CD14-positive monocyte (primary cell): ENCODE data around the gene MRRF. TPM values are rescaled to one million over a fixed set of nuclear protein-coding genes. Genes with fewer than 3 reads are reported as not detected.
A peak's percentile ranks its signal among the peaks of the same experiment; 100 is the strongest.

Source experiments
- DNase-seq, 3 donors: peaks; one replicate each; pipeline ENCODE4 v3.0.0-alpha.2; 2011 to 2022
- H2AFZ ChIP-seq: 2 replicates; pipeline ENCODE4 v1.6.0; 2012; ENCODE audit warnings: mild to moderate bottlenecking, low read depth, low read length, inconsistent platforms; ENCODE audit not compliant: insufficient read depth, poor library complexity, severe bottlenecking
- H3K27ac ChIP-seq, 2 donors: 1 replicate in 1 of 2; 2 replicates in 1 of 2; pipeline ENCODE4 v1.5.1; 2012 to 2013; ENCODE audit warnings: low read length in 2 of 2, control low read depth in 1 of 2, inconsistent platforms in 1 of 2, low read depth in 1 of 2, mild to moderate bottlenecking in 1 of 2
- H3K27me3 ChIP-seq, 2 donors: one replicate each; pipeline versions ENCODE4 v1.6.0 to v1.6.1; 2011 to 2013; ENCODE audit warnings: low read length in 2 of 2; ENCODE audit not compliant: control insufficient read depth in 2 of 2, insufficient read depth in 2 of 2
- H3K36me3 ChIP-seq, 2 donors: replicated peaks in 1 of 2; 1 replicate in 1 of 2; 2 replicates in 1 of 2; pipeline versions ENCODE4 v1.5.1 to v1.6.1; 2012 to 2013; ENCODE audit warnings: low read length in 2 of 2, control low read depth in 1 of 2, inconsistent platforms in 1 of 2, mild to moderate bottlenecking in 1 of 2; ENCODE audit not compliant: insufficient read depth in 2 of 2, control insufficient read depth in 1 of 2
- H3K4me1 ChIP-seq, 2 donors: 1 replicate in 1 of 2; 2 replicates in 1 of 2; pipeline versions ENCODE4 v1.5.1 to v1.6.1; 2012 to 2013; ENCODE audit warnings: low read length in 2 of 2, control low read depth in 1 of 2, inconsistent platforms in 1 of 2, mild to moderate bottlenecking in 1 of 2, moderate library complexity in 1 of 2; ENCODE audit not compliant: insufficient read depth in 2 of 2, control insufficient read depth in 1 of 2
- H3K4me2 ChIP-seq: replicated peaks from 2 replicates; pipeline ENCODE3; 2012; ENCODE audit warnings: low read length, moderate library complexity, mild to moderate bottlenecking; ENCODE audit not compliant: poor library complexity, severe bottlenecking; ENCODE audit errors: extremely low read depth
- H3K4me3 ChIP-seq, 3 experiments: fragments of 200-600 bp in 1 of 3; sonication (generic) in 1 of 3; replicated peaks in 1 of 3; 1 replicate in 2 of 3; 2 replicates in 1 of 3; pipeline ENCODE4 v1.5.1; 2011 to 2013; ENCODE audit warnings: low read length in 3 of 3, mild to moderate bottlenecking in 3 of 3, control low read depth in 2 of 3, low read depth in 2 of 3, inconsistent platforms in 1 of 3, moderate library complexity in 1 of 3
- H3K79me2 ChIP-seq: 2 replicates; pipeline ENCODE4 v1.6.0; 2012; ENCODE audit warnings: mild to moderate bottlenecking, control low read depth, inconsistent platforms, low read length, moderate library complexity; ENCODE audit not compliant: insufficient read depth
- H3K9ac ChIP-seq: 2 replicates; pipeline ENCODE4 v1.6.0; 2017; ENCODE audit warnings: low read length, mild to moderate bottlenecking; ENCODE audit not compliant: insufficient read depth, poor library complexity, severe bottlenecking
- H3K9me3 ChIP-seq, 2 donors: replicated peaks in 1 of 2; 1 replicate in 1 of 2; 2 replicates in 1 of 2; pipeline versions ENCODE4 v1.5.1 to v1.6.1; 2012 to 2013; ENCODE audit warnings: low read length in 2 of 2, control low read depth in 1 of 2; ENCODE audit not compliant: control insufficient read depth in 1 of 2, insufficient read depth in 1 of 2
- H4K20me1 ChIP-seq: 2 replicates; pipeline ENCODE4 v1.6.0; 2012; ENCODE audit warnings: mild to moderate bottlenecking, low read length, control low read depth, moderate library complexity; ENCODE audit not compliant: insufficient read depth
- H3K27ac Mint-ChIP-seq, 7 donors: one replicate each; pipeline ENCODE4 v1.8.0; 2020; ENCODE audit warnings: mild to moderate bottlenecking in 7 of 7, mixed read lengths in 7 of 7, moderate library complexity in 6 of 7, inconsistent platforms in 2 of 7
- H3K27me3 Mint-ChIP-seq, 3 donors: one replicate each; pipeline ENCODE4 v1.8.0; 2021 to 2022; ENCODE audit warnings: low read depth in 3 of 3, mild to moderate bottlenecking in 3 of 3, mixed read lengths in 3 of 3, moderate library complexity in 3 of 3, inconsistent platforms in 1 of 3
- H3K36me3 Mint-ChIP-seq, 2 donors: one replicate each; pipeline ENCODE4 v1.8.0; 2020; ENCODE audit warnings: mixed read lengths in 2 of 2, inconsistent platforms in 1 of 2, mild to moderate bottlenecking in 1 of 2
- H3K4me1 Mint-ChIP-seq: one replicate; pipeline ENCODE4 v1.8.0; 2020; ENCODE audit warnings: mild to moderate bottlenecking, mixed read lengths
- H3K4me3 Mint-ChIP-seq, 2 donors: one replicate each; pipeline ENCODE4 v1.8.0; 2020; ENCODE audit warnings: mild to moderate bottlenecking in 2 of 2, mixed read lengths in 2 of 2, moderate library complexity in 1 of 2
- H3K9me3 Mint-ChIP-seq, 7 donors: one replicate each; pipeline ENCODE4 v1.8.0; 2020 to 2022; ENCODE audit warnings: mixed read lengths in 7 of 7, mild to moderate bottlenecking in 6 of 7, moderate library complexity in 6 of 7, inconsistent platforms in 2 of 7
- WGBS: methylation state at CpG from one replicate; pipeline ENCODE4 v1.1.5; 2013; ENCODE audit warnings: missing lambda C conversion rate; ENCODE audit not compliant: insufficient coverage; 5-methylcytosine and 5-hydroxymethylcytosine counted together
- intact Hi-C, 2 donors: fragments of 100-400 bp; cut with micrococcal nuclease; formaldehyde crosslinking; loops; one replicate each; pipeline versions ENCODE4 v1.15.0 to v1.15.1; 2023
- polyA plus RNA-seq, 3 donors: library from polyadenylated mRNA; depleted of rRNA in 1 of 3; unstranded in 2 of 3; stranded (reverse) in 1 of 3; fragments of 300-500 nt in 2 of 3; fragments of >200 nt in 1 of 3; fragmentation: Illumina TruSeq in 2 of 3; gene quantifications; 1 replicate in 2 of 3; 2 replicates in 1 of 3; pipeline ENCODE4 v1.2.3, GENCODE V29; 2012 to 2021
- TF ChIP-seq, protein P1 (sequence below): fragments of 200-600 bp; IDR thresholded peaks from one replicate; pipeline ENCODE4 v1.8.0; 2022; ENCODE audit warnings: antibody characterized with exemption, mild to moderate bottlenecking

The MRRF gene
- polyA plus RNA-seq, 3 donors, result 16.0 to 34.4 (median 16.2) TPM

DNA sequence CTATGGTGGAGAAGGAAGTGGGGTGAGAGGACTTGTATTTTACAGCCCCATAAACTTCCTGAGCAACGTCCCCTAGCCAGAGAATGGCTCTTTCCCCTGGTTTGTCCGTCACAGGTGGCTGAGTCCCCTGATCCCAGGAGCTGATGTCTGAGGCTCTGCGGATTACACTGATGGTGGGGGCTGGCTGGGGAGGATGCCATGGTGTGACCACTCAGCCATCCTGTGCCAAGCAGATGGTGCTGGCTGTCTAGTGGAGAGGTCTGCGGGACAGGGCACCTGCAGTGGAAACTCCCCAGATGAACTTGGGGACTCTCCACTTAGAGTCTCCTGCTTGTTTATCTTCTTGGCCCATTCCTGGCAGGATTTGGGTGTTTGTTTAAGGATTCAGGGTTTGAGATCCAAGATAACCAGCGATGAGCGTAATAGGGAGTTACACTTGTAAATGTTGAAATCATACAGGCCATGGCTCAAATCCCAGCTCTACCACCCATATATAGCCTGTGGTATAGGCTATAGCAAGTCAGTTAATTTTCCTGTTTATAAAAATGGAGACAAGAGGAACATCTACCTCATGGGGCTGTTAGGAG is 101.5 kb downstream of the MRRF start:
- intact Hi-C loops, result no loop called here
- Histone ChIP-seq H3K9ac (no peak overlapping the region), H3K4me3 (no peak overlapping the region), H3K9me3 (no peaks in the 10 kb centered on the region), H3K79me2 (no peaks in the 10 kb centered on the region), H3K4me2 (no peak overlapping the region), H3K36me3 (no peaks in the 10 kb centered on the region), H3K27me3 (no peaks in the 10 kb centered on the region), H3K4me1 (peaks cover 15 to 18% of the 10 kb centered on the region in 2 donors), H4K20me1 (no peaks in the 10 kb centered on the region), H2AFZ (peak overlapping the region; percentile 21), H3K27ac (no peak overlapping the region)
- H3K27me3 Mint-ChIP-seq, result peaks cover 0 to 5% (median 0%) of the 10 kb centered on the region in 3 donors
- H3K4me1 Mint-ChIP-seq, result peaks cover 14% of the 10 kb centered on the region
- 93% methylated on average over 2 of the region's 6 CpGs for WGBS
- DNase-seq, result no peak
- TF ChIP-seq, protein P1, sequence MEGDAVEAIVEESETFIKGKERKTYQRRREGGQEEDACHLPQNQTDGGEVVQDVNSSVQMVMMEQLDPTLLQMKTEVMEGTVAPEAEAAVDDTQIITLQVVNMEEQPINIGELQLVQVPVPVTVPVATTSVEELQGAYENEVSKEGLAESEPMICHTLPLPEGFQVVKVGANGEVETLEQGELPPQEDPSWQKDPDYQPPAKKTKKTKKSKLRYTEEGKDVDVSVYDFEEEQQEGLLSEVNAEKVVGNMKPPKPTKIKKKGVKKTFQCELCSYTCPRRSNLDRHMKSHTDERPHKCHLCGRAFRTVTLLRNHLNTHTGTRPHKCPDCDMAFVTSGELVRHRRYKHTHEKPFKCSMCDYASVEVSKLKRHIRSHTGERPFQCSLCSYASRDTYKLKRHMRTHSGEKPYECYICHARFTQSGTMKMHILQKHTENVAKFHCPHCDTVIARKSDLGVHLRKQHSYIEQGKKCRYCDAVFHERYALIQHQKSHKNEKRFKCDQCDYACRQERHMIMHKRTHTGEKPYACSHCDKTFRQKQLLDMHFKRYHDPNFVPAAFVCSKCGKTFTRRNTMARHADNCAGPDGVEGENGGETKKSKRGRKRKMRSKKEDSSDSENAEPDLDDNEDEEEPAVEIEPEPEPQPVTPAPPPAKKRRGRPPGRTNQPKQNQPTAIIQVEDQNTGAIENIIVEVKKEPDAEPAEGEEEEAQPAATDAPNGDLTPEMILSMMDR, result no peak
- H3K36me3 Mint-ChIP-seq, result no peaks in the 10 kb centered on the region
- H3K9me3 Mint-ChIP-seq, result peaks cover 0 to 4% (median 3%) of the 10 kb centered on the region in 7 donors
- no peak overlapping the region for H3K4me3 Mint-ChIP-seq
- H3K27ac Mint-ChIP-seq, result no peak overlapping the region

DNA sequence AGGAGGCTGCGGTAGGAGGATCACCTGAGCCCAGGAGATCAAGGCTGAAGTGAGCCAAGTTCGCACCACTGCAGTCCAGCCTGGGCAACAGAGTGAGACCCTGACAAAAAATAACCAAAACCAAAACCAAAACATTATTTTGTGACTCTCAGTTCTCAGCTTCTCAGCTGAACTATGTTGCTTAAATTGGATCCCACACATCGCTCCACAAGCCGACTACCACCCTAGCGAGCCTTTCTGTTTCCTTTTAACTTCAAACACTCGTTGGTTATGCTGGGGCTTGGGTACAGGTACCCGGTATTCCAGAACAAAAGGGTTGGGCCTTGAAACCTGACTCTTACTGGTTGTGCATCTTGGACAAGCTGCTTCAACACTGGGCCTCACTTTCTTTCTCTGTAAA is 102.4 kb downstream of the MRRF start:
- Histone ChIP-seq H2AFZ (no peak overlapping the region), H3K27ac (no peak overlapping the region), H3K4me1 (peaks cover 24 to 27% of the 10 kb centered on the region in 2 donors), H3K36me3 (no peaks in the 10 kb centered on the region), H3K4me2 (no peak overlapping the region), H3K9me3 (no peaks in the 10 kb centered on the region), H3K27me3 (no peaks in the 10 kb centered on the region), H4K20me1 (peaks cover 4% of the 10 kb centered on the region), H3K9ac (no peak overlapping the region), H3K4me3 (no peak overlapping the region), H3K79me2 (no peaks in the 10 kb centered on the region)
- H3K4me1 Mint-ChIP-seq, result peaks cover 23% of the 10 kb centered on the region
- H3K9me3 Mint-ChIP-seq, result peaks cover 0 to 4% (median 3%) of the 10 kb centered on the region in 7 donors
- peaks cover 0 to 2% of the 10 kb centered on the region in 2 donors for H3K36me3 Mint-ChIP-seq
- DNase-seq, result no peak
- H3K4me3 Mint-ChIP-seq, result no peak overlapping the region
- TF ChIP-seq, protein P1, result no peak
- WGBS, result no CpG with 5 or more reads among the region's 7 CpGs
- intact Hi-C loops, result no loop called here
- H3K27me3 Mint-ChIP-seq, result peaks cover 0 to 7% (median 1%) of the 10 kb centered on the region in 3 donors
- H3K27ac Mint-ChIP-seq, result no peak overlapping the region
